ENCODE results near the gene IGSF9B.

IGSF9B gene

GRCh38 chr11:133935551-133935910 lies 21.2 kb downstream of the IGSF9B start:
- Histone ChIP-seq H3K4me3 (ENCODE audit: low read depth in 1 of 2, low read length in 2 of 2) (no peak overlapping the region), H3K9ac (ENCODE audit: low read length) (no peak overlapping the region), H3K4me1 (ENCODE audit: insufficient read depth, low read length) (no peaks in the 10 kb centered on the region), H3K27me3 (ENCODE audit: control insufficient read depth in 1 of 2, insufficient read depth in 2 of 2, low read length in 2 of 2) (no peaks in the 10 kb centered on the region), H3K9me3 (ENCODE audit: low read length) (no peaks in the 10 kb centered on the region), H3K36me3 (ENCODE audit: insufficient read depth, low read length) (peaks cover 51% of the 10 kb centered on the region), H3K27ac (ENCODE audit: low read depth, low read length) (no peak overlapping the region)

GRCh38 chr11:133934599-133935550 lies 21.9 kb downstream of the IGSF9B start:
- no peaks in the 10 kb centered on the region for H3K27me3 ChIP-seq (ENCODE audit: control insufficient read depth in 1 of 2, insufficient read depth in 2 of 2, low read length in 2 of 2)
- H3K4me1 ChIP-seq (ENCODE audit: insufficient read depth, low read length): no peaks in the 10 kb centered on the region
- no peaks in the 10 kb centered on the region for H3K9me3 ChIP-seq (ENCODE audit: low read length)
- H3K4me3 ChIP-seq (ENCODE audit: low read depth in 1 of 2, low read length in 2 of 2): no peak overlapping the region
- H3K9ac ChIP-seq (ENCODE audit: low read length): no peak overlapping the region
- no peak overlapping the region for H3K27ac ChIP-seq (ENCODE audit: low read depth, low read length)
- peaks cover 53% of the 10 kb centered on the region for H3K36me3 ChIP-seq (ENCODE audit: insufficient read depth, low read length)

GRCh38 chr11:133934096-133934495 lies 22.7 kb downstream of the IGSF9B start:
- Histone ChIP-seq H3K27me3 (ENCODE audit: control insufficient read depth in 1 of 2, insufficient read depth in 2 of 2, low read length in 2 of 2) (no peaks in the 10 kb centered on the region), H3K27ac (ENCODE audit: low read depth, low read length) (no peak overlapping the region), H3K9ac (ENCODE audit: low read length) (no peak overlapping the region), H3K4me1 (ENCODE audit: insufficient read depth, low read length) (no peaks in the 10 kb centered on the region), H3K9me3 (ENCODE audit: low read length) (no peaks in the 10 kb centered on the region), H3K4me3 (ENCODE audit: low read depth in 1 of 2, low read length in 2 of 2) (no peak overlapping the region), H3K36me3 (ENCODE audit: insufficient read depth, low read length) (peaks cover 57% of the 10 kb centered on the region)

- Histone ChIP-seq H3K4me3 (ENCODE audit: low read depth in 1 of 2, low read length in 2 of 2) (no peak overlapping the region), H3K27me3 (ENCODE audit: control insufficient read depth in 1 of 2, insufficient read depth in 2 of 2, low read length in 2 of 2) (no peaks in the 10 kb centered on the region), H3K27ac (ENCODE audit: low read depth, low read length) (no peak overlapping the region), H3K36me3 (ENCODE audit: insufficient read depth, low read length) (peaks cover 40% of the 10 kb centered on the region), H3K9ac (ENCODE audit: low read length) (no peak overlapping the region), H3K9me3 (ENCODE audit: low read length) (no peaks in the 10 kb centered on the region), H3K4me1 (ENCODE audit: insufficient read depth, low read length) (peaks cover 7% of the 10 kb centered on the region)
These were observed 25.2 kb downstream of the IGSF9B start for GRCh38 chr11:133931449-133932060.

GRCh38 chr11:133930767-133931448 lies 25.9 kb downstream of the IGSF9B start:
- H3K4me3 ChIP-seq (ENCODE audit: low read depth in 1 of 2, low read length in 2 of 2): no peak overlapping the region
- H3K27me3 ChIP-seq (ENCODE audit: control insufficient read depth in 1 of 2, insufficient read depth in 2 of 2, low read length in 2 of 2): no peaks in the 10 kb centered on the region
- peaks cover 7% of the 10 kb centered on the region for H3K4me1 ChIP-seq (ENCODE audit: insufficient read depth, low read length)
- no peak overlapping the region for H3K9ac ChIP-seq (ENCODE audit: low read length)
- no peaks in the 10 kb centered on the region for H3K9me3 ChIP-seq (ENCODE audit: low read length)
- H3K27ac ChIP-seq (ENCODE audit: low read depth, low read length): no peak overlapping the region
- peaks cover 45% of the 10 kb centered on the region for H3K36me3 ChIP-seq (ENCODE audit: insufficient read depth, low read length)

GRCh38 chr11:133930053-133930766 lies 26.6 kb downstream of the IGSF9B start:
- Histone ChIP-seq H3K9me3 (ENCODE audit: low read length) (no peaks in the 10 kb centered on the region), H3K4me1 (ENCODE audit: insufficient read depth, low read length) (peaks cover 7% of the 10 kb centered on the region), H3K36me3 (ENCODE audit: insufficient read depth, low read length) (peaks cover 45% of the 10 kb centered on the region), H3K27me3 (ENCODE audit: control insufficient read depth in 1 of 2, insufficient read depth in 2 of 2, low read length in 2 of 2) (no peaks in the 10 kb centered on the region), H3K4me3 (ENCODE audit: low read depth in 1 of 2, low read length in 2 of 2) (no peak overlapping the region), H3K27ac (ENCODE audit: low read depth, low read length) (no peak overlapping the region), H3K9ac (ENCODE audit: low read length) (no peak overlapping the region)

- Histone ChIP-seq H3K4me1 (ENCODE audit: insufficient read depth, low read length) (peaks cover 7% of the 10 kb centered on the region), H3K36me3 (ENCODE audit: insufficient read depth, low read length) (peaks cover 45% of the 10 kb centered on the region), H3K4me3 (ENCODE audit: low read depth in 1 of 2, low read length in 2 of 2) (no peak overlapping the region), H3K27ac (ENCODE audit: low read depth, low read length) (no peak overlapping the region), H3K9ac (ENCODE audit: low read length) (no peak overlapping the region), H3K27me3 (ENCODE audit: control insufficient read depth in 1 of 2, insufficient read depth in 2 of 2, low read length in 2 of 2) (no peaks in the 10 kb centered on the region), H3K9me3 (ENCODE audit: low read length) (no peaks in the 10 kb centered on the region)
These were observed 27.2 kb downstream of the IGSF9B start for GRCh38 chr11:133929401-133930052.

GRCh38 chr11:133928628-133929059 lies 28.1 kb downstream of the IGSF9B start:
- Histone ChIP-seq H3K27ac (ENCODE audit: low read depth, low read length) (no peak overlapping the region), H3K27me3 (ENCODE audit: control insufficient read depth in 1 of 2, insufficient read depth in 2 of 2, low read length in 2 of 2) (no peaks in the 10 kb centered on the region), H3K9ac (ENCODE audit: low read length) (no peak overlapping the region), H3K4me3 (ENCODE audit: low read depth in 1 of 2, low read length in 2 of 2) (no peak overlapping the region), H3K36me3 (ENCODE audit: insufficient read depth, low read length) (peaks cover 53% of the 10 kb centered on the region), H3K9me3 (ENCODE audit: low read length) (no peaks in the 10 kb centered on the region), H3K4me1 (ENCODE audit: insufficient read depth, low read length) (peaks cover 7% of the 10 kb centered on the region)

- Histone ChIP-seq H3K36me3 (ENCODE audit: insufficient read depth, low read length) (peaks cover 59% of the 10 kb centered on the region), H3K4me1 (ENCODE audit: insufficient read depth, low read length) (peaks cover 7% of the 10 kb centered on the region), H3K9me3 (ENCODE audit: low read length) (no peaks in the 10 kb centered on the region), H3K27me3 (ENCODE audit: control insufficient read depth in 1 of 2, insufficient read depth in 2 of 2, low read length in 2 of 2) (no peaks in the 10 kb centered on the region), H3K4me3 (ENCODE audit: low read depth in 1 of 2, low read length in 2 of 2) (no peak overlapping the region), H3K9ac (ENCODE audit: low read length) (no peak overlapping the region), H3K27ac (ENCODE audit: low read depth, low read length) (no peak overlapping the region)
These were observed 28.8 kb downstream of the IGSF9B start for GRCh38 chr11:133927690-133928627.
